CD4-positive, CD25-positive, alpha-beta regulatory T cell (primary cell): ENCODE results near the gene DAP3. TPM values are rescaled to one million over a fixed set of nuclear protein-coding genes. Genes with fewer than 3 reads are reported as not detected.
"Not testable (repeated sequence)": the region's sequence is repeated elsewhere in the genome, so short reads cannot be mapped to it uniquely, and the experiment has no call there.

ENCODE experiments used
- ATAC-seq, 2 donors: fragments of 150-1000 bp; cut with Tn5 transposase; one replicate each; pipeline ENCODE4 v1.10.0; 2021; ENCODE audit warnings: low read depth in 2 of 2, moderate number of reproducible peaks in 2 of 2, moderate library complexity in 1 of 2
- DNase-seq, 3 donors: peaks; one replicate each; pipeline versions ENCODE4 v3.0.0 to v3.0.0-alpha.2; 2012 to 2022; ENCODE audit warnings: mixed read lengths in 1 of 3
- H3K27ac ChIP-seq: one replicate; pipeline ENCODE4 v1.7.0; 2013; ENCODE audit warnings: mild to moderate bottlenecking, low read length; ENCODE audit not compliant: insufficient read depth, poor library complexity, severe bottlenecking
- H3K27me3 ChIP-seq: one replicate; pipeline ENCODE4 v1.7.0; 2013; ENCODE audit warnings: low read length; ENCODE audit not compliant: control insufficient read depth, insufficient read depth
- H3K36me3 ChIP-seq: one replicate; pipeline ENCODE4 v1.7.0; 2013; ENCODE audit warnings: mild to moderate bottlenecking, low read length, moderate library complexity; ENCODE audit not compliant: control insufficient read depth, insufficient read depth
- H3K4me1 ChIP-seq: 2 replicates; pipeline ENCODE4 v1.7.0; 2013; ENCODE audit warnings: mild to moderate bottlenecking, low read length; ENCODE audit not compliant: insufficient read depth, control insufficient read depth, poor library complexity, severe bottlenecking
- H3K4me3 ChIP-seq: one replicate; pipeline ENCODE4 v1.7.0; 2013; ENCODE audit warnings: low read depth, mild to moderate bottlenecking, low read length, moderate library complexity
- H3K9me3 ChIP-seq, 2 experiments: 1 replicate in 1 of 2; 2 replicates in 1 of 2; pipeline ENCODE4 v1.7.0; 2013; ENCODE audit warnings: low read length in 2 of 2, mild to moderate bottlenecking in 1 of 2, moderate library complexity in 1 of 2; ENCODE audit not compliant: control insufficient read depth in 2 of 2
- H3K27ac Mint-ChIP-seq, 3 donors: one replicate each; pipeline ENCODE4 v1.8.0; 2020 to 2022; ENCODE audit warnings: mild to moderate bottlenecking in 3 of 3, mixed read lengths in 3 of 3, moderate library complexity in 2 of 3
- H3K27me3 Mint-ChIP-seq: one replicate; pipeline ENCODE4 v1.8.0; 2022; ENCODE audit warnings: mild to moderate bottlenecking, mixed read lengths
- H3K36me3 Mint-ChIP-seq: one replicate; pipeline ENCODE4 v1.8.0; 2020; ENCODE audit warnings: mixed read lengths
- H3K4me1 Mint-ChIP-seq, 4 donors: one replicate each; pipeline ENCODE4 v1.8.0; 2020 to 2022; ENCODE audit warnings: mixed read lengths in 4 of 4, mild to moderate bottlenecking in 1 of 4
- H3K4me3 Mint-ChIP-seq, 4 donors: one replicate each; pipeline ENCODE4 v1.8.0; 2020 to 2022; ENCODE audit warnings: mild to moderate bottlenecking in 4 of 4, mixed read lengths in 4 of 4, moderate library complexity in 3 of 4
- H3K9me3 Mint-ChIP-seq, 7 donors: one replicate each; pipeline ENCODE4 v1.8.0; 2020 to 2022; ENCODE audit warnings: mixed read lengths in 7 of 7, mild to moderate bottlenecking in 3 of 7, moderate library complexity in 2 of 7
- polyA plus RNA-seq, 4 donors: library from polyadenylated mRNA; unstranded; fragments of 300-500 nt; fragmentation: Illumina TruSeq; gene quantifications; one replicate each; pipeline ENCODE4 v1.2.3, GENCODE V29; 2021
- total RNA-seq: library from RNA; stranded (reverse); gene quantifications from one replicate; pipeline ENCODE4 v1.2.3, GENCODE V29; 2022

The DAP3 gene
- total and polyA plus RNA-seq, 5 donors from 2014 or later, result 117 to 133 (median 122) TPM

DNA sequence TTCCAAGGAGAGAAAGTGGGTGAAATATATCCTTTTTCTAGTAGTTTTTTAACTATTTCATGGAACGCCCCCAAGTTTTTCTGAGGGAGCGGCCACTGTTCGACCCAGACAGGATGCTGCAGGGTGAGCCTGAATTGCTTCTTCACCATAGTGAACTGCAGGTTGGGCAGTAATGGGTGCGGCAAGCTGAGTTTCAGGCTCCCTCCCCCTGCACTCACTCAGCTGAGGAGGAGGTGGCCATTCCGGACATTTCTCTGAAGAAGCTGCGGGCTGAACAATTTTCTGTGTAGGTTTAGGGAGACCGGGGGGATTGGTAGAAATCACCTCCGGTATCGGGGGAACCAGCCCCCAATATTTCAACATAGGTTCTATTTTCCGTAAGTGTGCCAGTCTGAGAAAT lies 8.2 kb downstream of the DAP3 start:
- DNase-seq, result no peak

DNA sequence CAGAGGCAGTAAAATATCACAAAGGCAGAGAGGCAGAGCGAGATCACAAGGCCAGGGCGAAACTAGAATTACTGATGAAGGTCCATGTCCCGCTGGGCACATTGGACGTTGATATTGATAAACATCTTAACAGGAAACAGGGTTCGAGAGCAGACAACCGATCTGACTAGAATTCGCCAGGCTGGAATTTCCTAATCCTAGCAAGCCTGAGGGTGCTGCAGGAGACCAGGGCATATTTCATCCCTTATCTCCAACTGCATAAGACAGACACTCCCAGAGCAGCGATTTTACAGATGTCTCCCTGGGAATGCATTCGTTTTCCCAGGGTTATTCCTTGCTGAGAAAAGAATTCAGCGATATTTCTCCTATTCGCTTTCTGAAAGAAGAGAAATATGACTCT lies 8.7 kb downstream of the DAP3 start:
- H3K4me3 Mint-ChIP-seq, H3K27ac ChIP-seq, H3K4me3 ChIP-seq, H3K27me3 Mint-ChIP-seq, DNase-seq, H3K9me3 ChIP-seq, H3K9me3 Mint-ChIP-seq, ATAC-seq, H3K36me3 ChIP-seq, H3K27me3 ChIP-seq: not testable (repeated sequence)
- peak overlapping the region in 1 of 3 donors; percentile 8 for H3K27ac Mint-ChIP-seq
- peaks cover 20% of the 10 kb centered on the region for H3K36me3 Mint-ChIP-seq
- peaks cover 19% of the 10 kb centered on the region for H3K4me1 ChIP-seq
- H3K4me1 Mint-ChIP-seq, result peaks cover 18 to 67% (median 49%) of the 10 kb centered on the region in 4 donors

More for the DNA sequence above, 8.2 kb downstream of the DAP3 start:
- Mint-ChIP-seq H3K27me3 (no peaks in the 10 kb centered on the region), H3K4me1 (peaks cover 18 to 68% (median 53%) of the 10 kb centered on the region in 4 donors), H3K4me3 (peak overlapping the region in 1 of 4 donors; percentile 21), H3K36me3 (peaks cover 25% of the 10 kb centered on the region), H3K27ac (peak overlapping the region in 1 of 3 donors; percentile 60), H3K9me3 (no peaks in the 10 kb centered on the region)
- Histone ChIP-seq H3K36me3 (peaks cover 4% of the 10 kb centered on the region), H3K27ac (no peak overlapping the region), H3K4me1 (peaks cover 19% of the 10 kb centered on the region), H3K27me3 (no peaks in the 10 kb centered on the region), H3K4me3 (no peak overlapping the region), H3K9me3 (no peaks in the 10 kb centered on the region)
- ATAC-seq, result no peak

DNA sequence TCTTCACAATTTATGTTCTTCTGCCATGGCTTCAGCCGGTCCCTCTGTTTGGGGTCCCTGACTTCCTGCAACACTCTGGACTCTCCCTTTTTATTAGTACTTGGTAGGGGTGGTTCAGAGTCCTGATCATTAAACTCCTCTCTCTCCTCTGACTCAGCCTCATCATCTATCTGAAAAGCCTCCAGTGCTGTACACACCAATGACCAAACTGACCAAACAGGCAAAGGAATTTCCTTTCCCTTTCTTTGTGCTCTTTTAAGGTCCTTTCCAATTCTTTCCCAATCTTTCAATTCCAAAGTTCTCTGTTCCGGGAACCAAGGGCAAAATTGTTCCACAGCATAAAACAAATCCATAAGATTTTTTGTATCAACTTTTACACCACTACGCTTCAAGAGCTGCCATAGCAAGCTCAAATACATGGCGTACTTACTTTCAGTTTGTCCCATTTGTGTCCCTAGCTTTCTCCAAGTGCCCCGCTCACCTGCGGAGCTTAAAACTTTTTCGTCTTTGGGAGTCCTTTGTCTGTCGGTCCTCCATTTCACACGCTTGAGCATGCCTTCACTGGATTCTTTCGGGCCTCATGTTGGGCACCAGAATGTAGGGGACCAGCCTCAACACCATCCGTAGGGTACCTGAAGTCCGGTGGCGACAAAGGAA lies 9.6 kb downstream of the DAP3 start:
- Mint-ChIP-seq H3K9me3 (no peaks in the 10 kb centered on the region), H3K4me1 (peaks cover 18 to 63% (median 49%) of the 10 kb centered on the region in 4 donors), H3K4me3 (no peak overlapping the region), H3K36me3 (peaks cover 17% of the 10 kb centered on the region), H3K27me3 (no peaks in the 10 kb centered on the region), H3K27ac (peak overlapping the region in 1 of 3 donors; percentile 26)
- no peak for ATAC-seq
- H3K27me3 ChIP-seq, result no peaks in the 10 kb centered on the region
- H3K4me1 ChIP-seq, result peaks cover 13% of the 10 kb centered on the region
- H3K36me3 ChIP-seq, result no peaks in the 10 kb centered on the region
- no peak overlapping the region for H3K4me3 ChIP-seq
- H3K27ac ChIP-seq, result no peak overlapping the region
- H3K9me3 ChIP-seq, result no peaks in the 10 kb centered on the region
- no peak for DNase-seq

DNA sequence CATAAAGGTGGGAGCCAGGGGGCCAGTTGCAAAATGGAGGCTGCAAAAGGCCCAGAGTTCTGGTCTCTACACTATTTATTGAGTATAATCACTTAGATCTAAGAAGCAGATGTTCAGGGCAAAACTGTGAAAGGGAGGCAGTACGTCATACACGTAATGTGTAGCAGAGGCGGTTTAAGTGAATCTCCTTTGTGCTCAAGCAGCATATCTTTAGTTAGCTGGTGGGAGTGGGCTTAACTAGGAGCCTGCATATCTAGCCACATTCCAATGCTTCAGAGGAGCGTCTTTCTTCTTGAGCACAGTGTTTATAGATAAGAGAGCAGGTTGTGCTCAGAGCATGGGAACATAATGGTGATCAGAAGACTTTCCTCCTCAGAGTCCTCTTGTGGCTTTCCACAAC lies 10.2 kb downstream of the DAP3 start:
- not testable (repeated sequence) for H3K4me3 Mint-ChIP-seq, DNase-seq, H3K27me3 ChIP-seq, H3K9me3 ChIP-seq, H3K36me3 ChIP-seq, H3K27me3 Mint-ChIP-seq, H3K4me3 ChIP-seq, ATAC-seq, H3K27ac ChIP-seq, H3K9me3 Mint-ChIP-seq
- H3K4me1 Mint-ChIP-seq, result peaks cover 17 to 58% (median 47%) of the 10 kb centered on the region in 4 donors
- peaks cover 13% of the 10 kb centered on the region for H3K4me1 ChIP-seq
- H3K36me3 Mint-ChIP-seq, result peaks cover 14% of the 10 kb centered on the region
- peak overlapping the region in 1 of 3 donors; percentile 26 for H3K27ac Mint-ChIP-seq

DNA sequence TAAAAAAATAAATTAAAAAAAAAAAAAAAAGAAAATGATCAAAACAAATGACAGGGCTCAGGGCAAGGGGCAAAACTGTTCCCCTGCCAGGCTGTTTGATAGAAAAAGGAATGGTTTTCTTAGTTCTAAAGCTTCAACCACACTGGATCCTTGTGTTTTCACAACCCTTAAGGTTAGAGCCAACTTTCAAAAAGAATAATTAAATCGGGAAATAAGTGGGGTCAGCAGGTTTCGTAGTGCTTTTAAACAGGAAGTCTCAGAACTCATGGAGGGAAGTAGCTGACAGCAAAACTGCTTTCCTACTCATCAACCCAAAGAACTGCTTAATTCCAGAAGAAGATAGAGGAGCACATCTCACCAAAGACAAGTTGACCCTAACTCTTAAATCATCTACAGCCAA lies 12.8 kb downstream of the DAP3 start:
- H3K36me3 ChIP-seq, H3K36me3 Mint-ChIP-seq, DNase-seq, H3K27ac ChIP-seq, H3K4me1 ChIP-seq, ATAC-seq, H3K27ac Mint-ChIP-seq, H3K9me3 Mint-ChIP-seq, H3K4me3 ChIP-seq, H3K27me3 ChIP-seq, H3K4me3 Mint-ChIP-seq, H3K27me3 Mint-ChIP-seq, H3K9me3 ChIP-seq: not testable (repeated sequence)
- H3K4me1 Mint-ChIP-seq, result peaks cover 0 to 52% (median 27%) of the 10 kb centered on the region in 4 donors

DNA sequence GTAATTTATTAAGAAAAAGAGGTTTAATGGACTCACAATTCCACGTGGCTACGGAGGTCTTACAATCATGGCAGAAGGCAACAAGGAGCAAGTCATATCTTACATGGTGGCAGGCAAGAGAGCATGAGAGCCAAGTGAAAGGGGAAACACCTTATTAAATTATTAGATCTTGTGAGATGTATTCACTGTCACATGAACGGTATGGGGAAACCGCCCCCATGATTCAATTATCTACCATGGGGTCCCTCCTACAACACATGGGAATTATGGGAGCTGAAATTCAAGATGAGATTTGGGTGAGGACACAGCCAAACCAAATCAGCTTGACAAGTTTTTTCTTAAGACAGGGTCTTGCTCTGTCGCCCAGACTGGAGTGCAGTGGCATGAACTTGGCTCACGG lies 14.3 kb downstream of the DAP3 start:
- Histone ChIP-seq H3K27ac (no peak overlapping the region), H3K36me3 (no peaks in the 10 kb centered on the region), H3K4me1 (no peaks in the 10 kb centered on the region), H3K27me3 (no peaks in the 10 kb centered on the region), H3K9me3 (no peaks in the 10 kb centered on the region), H3K4me3 (no peak overlapping the region)
- H3K27me3 Mint-ChIP-seq, result no peaks in the 10 kb centered on the region
- peak overlapping the region in 1 of 3 donors; percentile 43 for H3K27ac Mint-ChIP-seq
- H3K36me3 Mint-ChIP-seq, result no peaks in the 10 kb centered on the region
- peak overlapping the region in 1 of 4 donors; percentile 38 for H3K4me3 Mint-ChIP-seq
- H3K4me1 Mint-ChIP-seq, result peaks cover 5 to 51% (median 27%) of the 10 kb centered on the region in 4 donors
- DNase-seq (no peak), ATAC-seq (no peak)
- no peaks in the 10 kb centered on the region for H3K9me3 Mint-ChIP-seq

DNA sequence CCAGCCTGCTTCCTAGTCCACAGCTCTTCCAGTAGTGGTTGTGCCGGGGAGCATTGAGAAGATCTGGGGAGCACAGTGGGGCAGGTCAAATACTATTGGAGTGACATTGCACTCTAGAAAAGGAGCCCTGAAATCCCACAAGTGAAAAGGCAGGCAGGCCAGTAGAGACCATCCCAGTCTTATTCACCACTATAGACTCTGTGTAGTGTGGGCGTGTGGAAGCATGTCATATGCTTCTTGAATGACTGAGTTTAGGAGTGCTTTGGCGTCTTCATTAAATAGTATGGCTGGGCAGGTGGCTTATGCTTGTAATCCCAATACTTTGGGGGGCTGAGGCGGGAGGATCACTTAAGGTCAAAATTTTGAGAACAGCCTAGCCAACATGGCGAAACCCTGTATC lies 15.5 kb downstream of the DAP3 start:
- ATAC-seq, DNase-seq, H3K27me3 ChIP-seq, H3K27me3 Mint-ChIP-seq, H3K4me1 ChIP-seq, H3K27ac ChIP-seq, H3K36me3 Mint-ChIP-seq, H3K9me3 ChIP-seq, H3K36me3 ChIP-seq, H3K9me3 Mint-ChIP-seq, H3K4me3 ChIP-seq, H3K4me3 Mint-ChIP-seq: not testable (repeated sequence)
- Mint-ChIP-seq H3K27ac (peak overlapping the region in 1 of 3 donors; percentile 60), H3K4me1 (peaks cover 5 to 44% (median 21%) of the 10 kb centered on the region in 4 donors)

DNA sequence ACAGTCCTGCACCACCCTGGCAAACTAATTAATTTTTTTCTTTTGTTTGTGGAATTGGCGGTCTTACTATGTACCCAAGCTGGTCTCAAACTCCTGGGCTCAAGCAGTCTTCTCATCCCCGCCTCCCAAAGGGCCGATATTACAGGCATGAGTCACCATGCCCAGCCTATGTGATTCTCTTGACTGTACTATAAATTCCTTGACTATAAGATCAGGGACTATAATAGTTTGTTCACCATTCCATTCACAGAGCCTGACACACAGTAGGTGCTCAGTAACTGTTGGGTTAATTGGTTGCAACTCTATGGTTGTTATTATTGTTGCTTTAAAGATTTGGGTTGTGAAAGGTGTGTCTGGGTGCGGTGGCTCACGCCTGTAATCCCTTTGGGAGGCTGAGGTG lies 17.2 kb downstream of the DAP3 start:
- peaks cover 5 to 36% (median 21%) of the 10 kb centered on the region in 4 donors for H3K4me1 Mint-ChIP-seq
- Histone ChIP-seq H3K36me3 (peaks cover 4% of the 10 kb centered on the region), H3K4me3 (no peak overlapping the region), H3K27me3 (no peaks in the 10 kb centered on the region), H3K4me1 (no peaks in the 10 kb centered on the region), H3K27ac (no peak overlapping the region), H3K9me3 (no peaks in the 10 kb centered on the region)
- H3K36me3 Mint-ChIP-seq, result no peaks in the 10 kb centered on the region
- no peak for ATAC-seq
- H3K27me3 Mint-ChIP-seq, result no peaks in the 10 kb centered on the region
- no peak overlapping the region for H3K4me3 Mint-ChIP-seq
- peak overlapping the region in 1 of 3 donors; percentile 12 for H3K27ac Mint-ChIP-seq
- H3K9me3 Mint-ChIP-seq, result no peaks in the 10 kb centered on the region
- no peak for DNase-seq
